Activated T-helper 1 cell treated with anti-CD3 and anti-CD28 coated beads, Interleukin-12 subunit alpha, Interleukin-12 subunit beta, Interleukin-2, Interleukin-4 antibody, amounts not matched to agents 30 ng/mL and 10 ng/mL and 1 ng/mL, durations not matched to agents 14 hours and 24 hours and 36 hours (primary cell): ENCODE results near the gene NSMCE1. TPM values are rescaled to one million over a fixed set of nuclear protein-coding genes. Genes with fewer than 3 reads are reported as not detected.
"Not testable (repeated sequence)": the region's sequence is repeated elsewhere in the genome, so short reads cannot be mapped to it uniquely, and the experiment has no call there.

Experiments used
- DNase-seq: peaks from one replicate; pipeline ENCODE4 v3.0.0; 2021; ENCODE audit warnings: low spot score
- H3K27ac Mint-ChIP-seq: one replicate; pipeline ENCODE4 v1.8.0; 2021; ENCODE audit warnings: mild to moderate bottlenecking, mixed read lengths
- H3K27me3 Mint-ChIP-seq: one replicate; pipeline ENCODE4 v1.8.0; 2022; ENCODE audit warnings: mild to moderate bottlenecking, moderate library complexity, mixed read lengths; ENCODE audit not compliant: insufficient read depth
- H3K36me3 Mint-ChIP-seq: one replicate; pipeline ENCODE4 v1.8.0; 2021; ENCODE audit warnings: low read depth, mixed read lengths
- H3K4me1 Mint-ChIP-seq: one replicate; pipeline ENCODE4 v1.8.0; 2021; ENCODE audit warnings: low read depth, mixed read lengths
- H3K4me3 Mint-ChIP-seq: one replicate; pipeline ENCODE4 v1.8.0; 2021; ENCODE audit warnings: mild to moderate bottlenecking, moderate library complexity, mixed read lengths
- H3K9me3 Mint-ChIP-seq: one replicate; pipeline ENCODE4 v1.8.0; 2021; ENCODE audit warnings: mixed read lengths
- intact Hi-C: fragments of 100-400 bp; cut with micrococcal nuclease; formaldehyde crosslinking; loops from one replicate; pipeline ENCODE4 v1.15.1; 2024
- total RNA-seq: library from RNA; stranded (reverse); gene quantifications from 2 replicates; pipeline ENCODE4 v1.2.3, GENCODE V29; 2022

NSMCE1 gene
- total RNA-seq, 1 donor from 2014 or later, result 134 TPM

DNA sequence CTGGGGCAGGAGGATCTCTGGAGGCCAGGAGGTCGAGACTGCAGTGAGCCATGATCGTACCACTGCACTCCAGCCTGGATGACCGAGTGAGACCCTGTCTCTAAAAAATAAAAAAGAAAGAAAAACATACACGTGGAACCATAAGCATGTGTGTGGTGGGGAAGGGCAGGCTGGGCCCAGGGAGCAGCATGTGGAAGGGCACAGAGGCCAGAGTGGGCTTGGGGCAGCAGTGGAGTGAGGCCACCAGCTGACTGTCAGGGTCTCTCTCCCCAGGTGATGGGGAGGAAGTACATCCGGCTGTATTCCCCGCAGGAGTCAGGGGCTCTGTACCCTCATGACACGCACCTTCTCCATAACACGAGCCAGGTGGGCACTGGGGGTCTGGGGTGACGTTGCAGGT is 48.5 kb downstream of the NSMCE1 start:
- H3K4me3 Mint-ChIP-seq, result no peak overlapping the region
- no peak for DNase-seq
- intact Hi-C loops, result no loop called here
- H3K27me3 Mint-ChIP-seq, result no peaks in the 10 kb centered on the region
- no peaks in the 10 kb centered on the region for H3K9me3 Mint-ChIP-seq
- no peak overlapping the region for H3K27ac Mint-ChIP-seq
- no peaks in the 10 kb centered on the region for H3K4me1 Mint-ChIP-seq
- peaks cover 5% of the 10 kb centered on the region for H3K36me3 Mint-ChIP-seq

GRCh38 chr16:27219161-27219560 is 49.4 kb downstream of the NSMCE1 start:
- H3K4me3 Mint-ChIP-seq, result no peak overlapping the region
- peaks cover 8% of the 10 kb centered on the region for H3K36me3 Mint-ChIP-seq
- DNase-seq, result no peak
- intact Hi-C loops, result no loop called here
- H3K4me1 Mint-ChIP-seq, result no peaks in the 10 kb centered on the region
- no peak overlapping the region for H3K27ac Mint-ChIP-seq
- H3K9me3 Mint-ChIP-seq, result no peaks in the 10 kb centered on the region
- H3K27me3 Mint-ChIP-seq, result no peaks in the 10 kb centered on the region

GRCh38 chr16:27218756-27219155 is 49.8 kb downstream of the NSMCE1 start:
- Mint-ChIP-seq H3K27ac (no peak overlapping the region), H3K36me3 (peaks cover 8% of the 10 kb centered on the region), H3K9me3 (no peaks in the 10 kb centered on the region), H3K27me3 (no peaks in the 10 kb centered on the region), H3K4me3 (no peak overlapping the region), H3K4me1 (no peaks in the 10 kb centered on the region)
- no peak for DNase-seq
- intact Hi-C loops, result no loop called here

DNA sequence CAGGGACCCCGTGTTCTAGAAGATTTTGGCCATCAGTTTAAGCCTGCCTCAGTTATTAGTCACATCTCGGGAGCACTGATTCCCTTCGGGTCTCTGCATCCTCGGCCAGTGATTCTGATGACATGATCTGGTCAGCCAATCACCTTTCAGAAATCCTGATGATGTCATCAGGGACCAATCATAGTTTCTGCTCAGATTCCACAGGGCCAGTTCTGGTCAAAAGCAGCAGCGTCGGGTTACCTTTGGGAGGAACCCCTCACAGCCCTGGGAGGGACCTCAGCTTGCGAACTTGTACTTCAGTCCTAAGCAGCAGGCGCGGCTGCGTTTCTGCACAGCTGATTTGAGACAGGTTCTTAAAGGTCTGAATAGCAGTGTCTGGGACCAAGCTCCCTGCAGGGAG is 51.3 kb downstream of the NSMCE1 start:
- intact Hi-C loops, result no loop called here
- Mint-ChIP-seq H3K9me3 (no peaks in the 10 kb centered on the region), H3K4me3 (no peak overlapping the region), H3K27me3 (no peaks in the 10 kb centered on the region), H3K27ac (no peak overlapping the region), H3K36me3 (peaks cover 12% of the 10 kb centered on the region), H3K4me1 (peaks cover 6% of the 10 kb centered on the region)
- no peak for DNase-seq

DNA sequence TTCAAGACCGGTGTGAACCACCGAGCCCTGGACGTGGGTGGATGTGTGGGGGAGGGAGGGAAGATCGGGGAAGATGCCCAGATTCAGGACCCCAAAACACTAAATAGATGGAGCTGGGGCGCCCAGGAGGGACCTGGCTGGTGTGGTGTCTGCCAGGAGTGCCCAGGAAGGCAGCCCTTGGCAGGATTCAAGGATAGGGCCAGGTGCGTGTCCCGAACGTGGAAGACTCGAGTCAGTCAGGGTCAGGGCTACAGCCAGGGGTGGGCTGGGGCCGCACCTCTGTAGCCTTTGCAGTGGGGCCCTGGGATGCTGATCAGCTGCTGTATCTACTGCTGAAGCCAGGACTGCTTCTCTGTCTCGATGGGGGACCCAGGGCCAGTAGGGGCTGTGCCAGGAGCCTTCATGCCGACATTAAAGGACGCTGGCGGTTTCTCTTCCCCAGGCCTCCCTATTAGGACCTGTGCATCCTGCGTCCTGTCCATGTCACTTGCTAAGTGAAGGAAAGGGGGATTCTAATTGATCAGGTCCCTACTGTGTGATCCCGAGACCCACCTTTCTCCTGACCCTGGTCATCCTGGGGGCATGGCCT is 52.2 kb downstream of the NSMCE1 start:
- Mint-ChIP-seq H3K27ac (no peak overlapping the region), H3K9me3 (no peaks in the 10 kb centered on the region), H3K4me1 (peaks cover 7% of the 10 kb centered on the region), H3K4me3 (no peak overlapping the region), H3K36me3 (peaks cover 12% of the 10 kb centered on the region), H3K27me3 (no peaks in the 10 kb centered on the region)
- no peak for DNase-seq
- intact Hi-C loops, result no loop called here

DNA sequence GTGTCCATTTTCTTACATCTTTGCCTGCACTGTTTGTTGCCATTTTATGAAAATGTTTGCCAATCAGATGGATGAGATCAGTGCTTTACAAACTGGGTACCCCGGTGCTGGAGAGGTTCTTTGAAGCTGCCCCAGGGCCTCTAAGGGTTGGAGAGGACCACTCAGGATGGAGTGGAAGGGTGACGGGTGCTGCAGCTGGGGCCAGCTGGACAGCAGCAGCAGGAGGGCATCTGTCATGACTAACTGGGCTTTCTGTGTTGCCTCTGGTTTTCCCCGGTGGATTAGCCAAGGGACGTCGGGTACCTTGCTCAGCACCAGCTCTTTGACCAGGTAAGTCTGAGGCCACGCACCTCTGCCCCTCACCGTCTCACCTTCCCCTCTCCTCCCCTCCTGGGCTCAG is 52.9 kb downstream of the NSMCE1 start:
- Mint-ChIP-seq H3K27me3 (no peaks in the 10 kb centered on the region), H3K9me3 (no peaks in the 10 kb centered on the region), H3K4me3 (no peak overlapping the region), H3K27ac (no peak overlapping the region), H3K4me1 (peaks cover 12% of the 10 kb centered on the region), H3K36me3 (peaks cover 15% of the 10 kb centered on the region)
- no peak for DNase-seq
- intact Hi-C loops, result no loop called here

DNA sequence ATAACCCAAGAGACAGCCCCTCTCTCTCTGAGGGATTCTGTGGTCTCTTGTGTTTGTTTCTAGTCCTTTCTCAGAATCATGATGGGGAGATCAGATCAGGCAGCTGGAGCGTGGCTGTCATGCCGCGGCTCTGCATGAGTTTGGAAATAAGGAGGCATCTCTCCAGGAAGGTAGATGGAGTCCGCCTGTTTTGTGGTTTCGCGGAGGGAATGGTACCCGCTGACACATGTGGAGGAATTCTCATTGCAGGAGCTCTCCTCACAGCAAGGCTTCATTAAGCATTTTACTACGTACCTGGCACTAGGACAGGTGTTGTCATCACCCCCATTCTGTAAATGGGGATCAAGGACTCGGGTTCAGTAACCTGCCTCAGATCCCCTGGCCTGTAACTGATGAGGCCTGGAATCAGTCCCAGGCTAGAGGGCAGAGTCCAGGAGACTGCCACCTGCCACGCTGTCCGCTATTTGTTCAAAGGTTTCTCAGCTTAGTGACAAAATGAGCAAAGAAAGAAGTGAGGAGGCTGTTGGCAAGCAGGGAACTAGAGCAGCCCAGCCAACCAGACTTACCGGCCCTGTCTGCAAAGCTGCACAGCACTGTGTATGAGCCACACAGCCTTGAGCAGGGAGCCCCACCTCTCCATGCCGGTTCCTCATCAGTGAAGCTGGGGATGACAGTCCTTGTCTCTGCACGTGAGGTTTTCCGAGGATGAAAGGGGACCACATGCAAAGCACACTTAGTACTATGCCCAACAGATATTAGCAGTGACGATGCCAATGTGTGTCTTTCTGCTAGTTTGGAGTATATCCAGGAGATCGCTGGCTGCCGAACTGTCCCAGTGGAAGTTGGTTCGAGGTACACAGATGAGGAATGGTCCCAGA is 54.2 kb downstream of the NSMCE1 start:
- Mint-ChIP-seq H3K36me3 (peaks cover 22% of the 10 kb centered on the region), H3K4me1 (peaks cover 12% of the 10 kb centered on the region), H3K27me3 (no peaks in the 10 kb centered on the region), H3K27ac (no peak overlapping the region), H3K4me3 (no peak overlapping the region), H3K9me3 (no peaks in the 10 kb centered on the region)
- no peak for DNase-seq
- intact Hi-C loops, result no loop called here

GRCh38 chr16:27211026-27211425 is 57.5 kb downstream of the NSMCE1 start:
- Mint-ChIP-seq H3K4me1 (peaks cover 12% of the 10 kb centered on the region), H3K27me3 (no peaks in the 10 kb centered on the region), H3K27ac (no peak overlapping the region), H3K4me3 (no peak overlapping the region), H3K36me3 (peaks cover 22% of the 10 kb centered on the region), H3K9me3 (no peaks in the 10 kb centered on the region)
- intact Hi-C loops, result no loop called here
- no peak for DNase-seq

- Mint-ChIP-seq H3K4me1 (peaks cover 12% of the 10 kb centered on the region), H3K27ac (no peak overlapping the region)
- intact Hi-C loops, result no loop called here
Measured at GRCh38 chr16:27210174-27210573, 58.4 kb downstream of the NSMCE1 start.

DNA sequence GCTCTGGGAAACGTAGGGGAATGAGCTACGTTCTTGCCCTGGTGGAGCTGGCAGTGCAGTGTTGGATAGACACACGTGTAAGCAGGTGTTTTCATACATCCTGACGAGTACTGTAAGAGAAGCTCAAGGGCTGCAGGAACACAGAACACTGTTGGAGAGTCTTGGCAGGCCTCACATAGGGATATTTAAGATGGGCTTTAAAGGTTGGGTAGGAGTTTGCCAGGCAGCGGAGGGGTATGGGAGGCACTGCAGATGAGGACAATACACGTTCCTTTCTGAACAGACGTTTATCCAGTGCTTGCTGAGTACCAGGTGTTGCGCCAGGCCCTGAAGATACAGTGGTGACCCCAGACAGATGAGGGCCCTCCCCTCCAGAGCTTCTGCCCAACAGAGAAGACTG is 59.0 kb downstream of the NSMCE1 start:
- intact Hi-C loops, result no loop called here
- H3K27ac Mint-ChIP-seq, result no peak overlapping the region
- peaks cover 16% of the 10 kb centered on the region for H3K36me3 Mint-ChIP-seq
- H3K27me3 Mint-ChIP-seq, result no peaks in the 10 kb centered on the region
- H3K9me3 Mint-ChIP-seq, result no peaks in the 10 kb centered on the region
- H3K4me3 Mint-ChIP-seq, result no peak overlapping the region
- H3K4me1 Mint-ChIP-seq, result peaks cover 12% of the 10 kb centered on the region
- no peak for DNase-seq

More at GRCh38 chr16:27210174-27210573, 58.4 kb downstream of the NSMCE1 start:
- Mint-ChIP-seq H3K36me3 (peaks cover 20% of the 10 kb centered on the region), H3K4me3 (no peak overlapping the region), H3K27me3 (no peaks in the 10 kb centered on the region), H3K9me3 (no peaks in the 10 kb centered on the region)
- DNase-seq, result no peak

GRCh38 chr16:27208796-27209195 is 59.8 kb downstream of the NSMCE1 start:
- intact Hi-C loops, result no loop called here
- H3K27me3 Mint-ChIP-seq, result no peaks in the 10 kb centered on the region

DNA sequence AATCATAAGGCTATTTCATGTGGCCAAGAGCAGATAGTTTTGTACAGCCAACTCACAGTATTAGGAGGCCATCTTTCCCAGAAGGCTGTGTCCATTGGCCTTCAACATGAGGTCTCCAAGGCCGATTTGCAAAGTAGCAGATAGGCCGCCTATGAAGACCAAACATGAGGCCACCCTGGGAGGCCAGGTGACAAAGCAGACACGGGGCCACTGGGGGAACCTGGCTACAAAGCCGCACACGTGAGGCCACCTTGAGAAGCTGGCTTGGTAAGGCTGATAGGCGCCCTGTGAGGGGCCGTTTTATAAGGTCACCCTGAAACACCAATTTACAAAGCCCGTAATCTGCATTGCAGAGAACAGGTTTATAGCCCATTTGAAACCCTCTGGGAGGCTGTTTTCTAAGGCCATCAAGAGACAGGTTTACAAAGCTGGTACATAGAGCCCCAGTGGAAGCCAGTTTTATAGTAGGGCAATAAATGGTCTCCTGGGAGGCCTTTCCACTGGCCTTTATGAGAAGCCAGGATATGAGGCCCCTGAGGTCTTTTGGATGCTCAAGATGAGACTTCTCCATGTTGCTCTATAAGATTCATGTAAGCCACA is 60.4 kb downstream of the NSMCE1 start:
- Mint-ChIP-seq H3K4me1 (peaks cover 22% of the 10 kb centered on the region), H3K4me3 (no peak overlapping the region), H3K36me3 (peaks cover 19% of the 10 kb centered on the region), H3K27me3 (no peaks in the 10 kb centered on the region), H3K9me3 (no peaks in the 10 kb centered on the region), H3K27ac (no peak overlapping the region)
- intact Hi-C loops, result no loop called here
- DNase-seq, result no peak

More at GRCh38 chr16:27208796-27209195, 59.8 kb downstream of the NSMCE1 start:
- H3K9me3 Mint-ChIP-seq, result no peaks in the 10 kb centered on the region
- H3K4me1 Mint-ChIP-seq, result peaks cover 20% of the 10 kb centered on the region
- no peak overlapping the region for H3K27ac Mint-ChIP-seq
- H3K4me3 Mint-ChIP-seq, result no peak overlapping the region
- DNase-seq, result no peak
- peaks cover 19% of the 10 kb centered on the region for H3K36me3 Mint-ChIP-seq

GRCh38 chr16:27207121-27207520 is 61.5 kb downstream of the NSMCE1 start:
- H3K4me3 Mint-ChIP-seq, H3K27me3 Mint-ChIP-seq, H3K27ac Mint-ChIP-seq, H3K9me3 Mint-ChIP-seq, DNase-seq, intact Hi-C loops: not testable (repeated sequence)
- peaks cover 15% of the 10 kb centered on the region for H3K36me3 Mint-ChIP-seq
- H3K4me1 Mint-ChIP-seq, result peaks cover 28% of the 10 kb centered on the region
